ENCODE measurements around the gene LRP8.

Gene LRP8

GRCh38 chr1:53265581-53265980, 62.3 kb downstream of the LRP8 start:
- no peak for DNase-seq (ENCODE audit: extremely low read depth, low read depth)
- TF ChIP-seq, protein P1, sequence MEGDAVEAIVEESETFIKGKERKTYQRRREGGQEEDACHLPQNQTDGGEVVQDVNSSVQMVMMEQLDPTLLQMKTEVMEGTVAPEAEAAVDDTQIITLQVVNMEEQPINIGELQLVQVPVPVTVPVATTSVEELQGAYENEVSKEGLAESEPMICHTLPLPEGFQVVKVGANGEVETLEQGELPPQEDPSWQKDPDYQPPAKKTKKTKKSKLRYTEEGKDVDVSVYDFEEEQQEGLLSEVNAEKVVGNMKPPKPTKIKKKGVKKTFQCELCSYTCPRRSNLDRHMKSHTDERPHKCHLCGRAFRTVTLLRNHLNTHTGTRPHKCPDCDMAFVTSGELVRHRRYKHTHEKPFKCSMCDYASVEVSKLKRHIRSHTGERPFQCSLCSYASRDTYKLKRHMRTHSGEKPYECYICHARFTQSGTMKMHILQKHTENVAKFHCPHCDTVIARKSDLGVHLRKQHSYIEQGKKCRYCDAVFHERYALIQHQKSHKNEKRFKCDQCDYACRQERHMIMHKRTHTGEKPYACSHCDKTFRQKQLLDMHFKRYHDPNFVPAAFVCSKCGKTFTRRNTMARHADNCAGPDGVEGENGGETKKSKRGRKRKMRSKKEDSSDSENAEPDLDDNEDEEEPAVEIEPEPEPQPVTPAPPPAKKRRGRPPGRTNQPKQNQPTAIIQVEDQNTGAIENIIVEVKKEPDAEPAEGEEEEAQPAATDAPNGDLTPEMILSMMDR (IDR thresholded peaks at IDR 0.05; ENCODE audit: low read depth, low read length): no peak

DNA sequence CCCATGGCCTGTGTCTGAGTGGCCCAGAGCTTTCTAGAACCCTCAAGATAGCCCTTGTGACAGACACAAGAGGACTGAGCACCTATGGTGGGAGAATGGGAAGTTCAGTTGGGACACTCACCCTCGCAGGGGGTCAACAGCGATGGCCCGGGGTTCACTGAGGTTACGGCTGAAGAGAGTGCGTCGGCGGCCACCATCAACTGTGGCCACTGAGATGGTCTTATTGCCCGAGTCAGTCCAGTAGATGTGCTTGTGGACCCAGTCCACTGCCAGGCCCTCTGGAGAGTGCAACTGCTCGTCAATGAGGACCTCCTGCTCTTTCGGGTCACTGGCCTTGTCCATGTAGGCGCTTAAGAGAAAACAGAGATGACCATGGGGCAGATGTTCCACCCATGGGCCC, 63.8 kb downstream of the LRP8 start:
- TF ChIP-seq, protein P1 (IDR thresholded peaks at IDR 0.05; ENCODE audit: low read depth, low read length): no peak
- no peak for DNase-seq (ENCODE audit: extremely low read depth, low read depth)

DNA sequence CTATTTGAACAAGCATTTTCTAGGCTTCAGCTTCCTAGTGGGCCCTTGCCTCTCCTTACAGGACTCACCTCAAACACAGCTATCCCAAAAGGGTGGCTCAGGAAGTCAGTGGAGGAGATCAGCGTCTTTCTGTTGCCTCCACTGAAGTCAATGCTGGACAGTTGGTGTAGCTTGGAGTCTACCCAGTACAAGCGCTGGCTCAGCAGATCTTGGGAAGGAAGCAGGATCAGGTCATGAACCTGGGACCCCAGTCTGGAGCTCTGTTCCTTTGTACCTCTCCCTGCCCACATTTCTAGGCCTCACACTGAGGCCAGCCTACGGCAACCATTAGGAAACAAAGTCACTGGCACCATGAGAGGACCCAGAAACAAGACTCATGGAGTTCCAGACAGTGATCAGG, 65.9 kb downstream of the LRP8 start:
- DNase-seq (ENCODE audit: extremely low read depth, low read depth): no peak
- TF ChIP-seq, protein P1 (IDR thresholded peaks at IDR 0.05; ENCODE audit: low read depth, low read length): no peak

- TF ChIP-seq, protein P1 (IDR thresholded peaks at IDR 0.05; ENCODE audit: low read depth, low read length): no peak
- DNase-seq (ENCODE audit: extremely low read depth, low read depth): no peak
Measured at GRCh38 chr1:53260631-53261247, 67.1 kb downstream of the LRP8 start.

DNA sequence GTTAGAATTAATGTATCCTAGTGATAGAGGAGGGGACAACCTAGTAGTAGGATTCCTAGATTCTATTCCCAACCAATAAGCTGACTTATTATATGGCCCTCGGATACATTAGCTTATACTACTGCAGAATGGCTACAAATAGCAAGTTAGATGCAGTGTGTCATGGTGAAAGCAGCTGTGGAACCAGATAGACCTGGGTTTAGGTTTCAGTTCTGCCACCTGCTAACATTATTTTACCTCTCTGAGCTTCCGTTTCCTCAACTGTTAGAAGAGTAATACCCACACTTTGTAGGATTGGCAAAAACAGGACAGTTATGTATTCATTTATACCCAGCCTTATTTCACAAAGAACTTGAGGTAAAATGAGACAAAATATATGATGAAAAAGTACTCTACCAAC, 67.9 kb downstream of the LRP8 start:
- TF ChIP-seq, protein P1 (IDR thresholded peaks at IDR 0.05; ENCODE audit: low read depth, low read length): no peak
- DNase-seq (ENCODE audit: extremely low read depth, low read depth): no peak

DNA sequence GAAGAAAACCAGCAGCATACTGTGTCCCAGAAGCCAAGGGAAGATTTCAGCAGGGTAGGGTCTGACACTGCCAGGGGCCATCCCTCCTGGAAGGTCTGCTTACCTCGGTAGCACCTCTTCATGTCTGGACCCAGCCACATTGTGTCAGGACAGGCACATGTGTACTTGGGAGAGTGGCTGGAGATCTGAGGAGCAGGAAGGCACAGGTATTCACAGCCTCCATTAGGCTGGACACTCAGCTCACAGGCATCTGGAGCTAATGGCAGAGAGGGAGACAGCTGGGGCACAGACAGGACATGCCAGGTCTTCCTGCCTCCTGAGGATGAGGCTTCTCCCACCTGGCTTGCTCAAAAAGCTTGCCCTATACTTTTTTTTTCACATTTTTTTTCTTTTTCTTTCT, 69.7 kb downstream of the LRP8 start:
- DNase-seq (ENCODE audit: extremely low read depth, low read depth): no peak
- TF ChIP-seq, protein P1 (IDR thresholded peaks at IDR 0.05; ENCODE audit: low read depth, low read length): no peak

DNA sequence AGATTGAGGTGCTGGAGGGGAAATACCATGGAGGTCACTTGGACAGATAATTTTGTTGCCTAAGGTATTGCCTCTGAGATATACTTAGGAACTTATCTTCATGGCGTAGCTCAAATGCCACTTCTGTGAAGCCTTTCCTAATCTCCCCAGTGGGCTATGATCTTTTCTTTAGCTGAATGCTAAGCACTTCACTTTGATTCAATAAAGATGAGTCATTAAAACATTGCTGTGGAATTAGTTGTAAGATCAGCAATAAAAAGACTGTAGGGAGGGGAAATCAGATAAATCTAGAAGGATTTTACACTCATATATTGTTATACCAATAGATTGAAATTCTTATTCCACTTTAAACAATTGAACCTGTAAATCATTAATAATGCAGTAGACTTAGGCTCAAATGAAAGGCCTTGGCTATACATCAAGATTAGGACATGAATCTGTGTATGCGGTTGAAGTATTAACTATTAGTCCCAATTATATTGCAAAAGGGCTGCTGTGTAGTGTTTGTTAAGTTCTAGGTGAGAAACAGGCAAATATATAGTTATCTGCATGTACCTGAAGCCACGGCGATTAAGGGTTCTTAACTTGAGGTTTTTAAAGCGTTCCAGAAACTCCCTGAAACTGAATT, 70.3 kb downstream of the LRP8 start:
- DNase-seq (ENCODE audit: extremely low read depth, low read depth): no peak
- TF ChIP-seq, protein P1 (IDR thresholded peaks at IDR 0.05; ENCODE audit: low read depth, low read length): no peak

Data from AG09319 (cell line).